Osteoblast (primary cell): ENCODE data around the gene SLFN11. TPM values are rescaled to one million over a fixed set of nuclear protein-coding genes. Genes with fewer than 3 reads are reported as not detected.
"Not testable (repeated sequence)": the region's sequence is repeated elsewhere in the genome, so short reads cannot be mapped to it uniquely, and the experiment has no call there.

ENCODE experiments used
- DNase-seq: peaks from one replicate; pipeline ENCODE4 v3.0.0; 2011; ENCODE audit warnings: low spot score, mixed read lengths; ENCODE audit not compliant: insufficient read length; ENCODE audit errors: missing footprints
- H2AFZ ChIP-seq: 2 replicates; pipeline ENCODE4 v1.6.0; 2011; ENCODE audit warnings: mild to moderate bottlenecking, low read length
- H3K27ac ChIP-seq: 2 replicates; pipeline ENCODE4 v1.5.1; 2011; ENCODE audit warnings: mild to moderate bottlenecking, low read depth, low read length, moderate library complexity
- H3K27me3 ChIP-seq: 2 replicates; pipeline ENCODE4 v1.6.0; 2012; ENCODE audit warnings: mild to moderate bottlenecking, control low read depth, inconsistent platforms, low read length, moderate library complexity; ENCODE audit not compliant: insufficient read depth
- H3K36me3 ChIP-seq: 2 replicates; pipeline ENCODE4 v1.5.1; 2011; ENCODE audit warnings: mild to moderate bottlenecking, low read length, control low read depth, moderate library complexity; ENCODE audit not compliant: insufficient read depth
- H3K4me1 ChIP-seq: 2 replicates; pipeline ENCODE4 v1.5.1; 2011; ENCODE audit warnings: mild to moderate bottlenecking, low read length, control low read depth, moderate library complexity; ENCODE audit not compliant: insufficient read depth
- H3K4me2 ChIP-seq: 2 replicates; pipeline ENCODE4 v1.6.0; 2011; ENCODE audit warnings: mild to moderate bottlenecking, low read length; ENCODE audit not compliant: insufficient read depth
- H3K4me3 ChIP-seq: fragments of 200-600 bp; sonication (generic); 3 replicates; pipeline ENCODE4 v1.5.1; 2012; ENCODE audit warnings: mild to moderate bottlenecking, low read length, inconsistent platforms; ENCODE audit not compliant: insufficient read depth
- H3K79me2 ChIP-seq: 2 replicates; pipeline ENCODE4 v1.6.0; 2012; ENCODE audit warnings: mild to moderate bottlenecking, low read length, control low read depth, inconsistent platforms; ENCODE audit not compliant: insufficient read depth
- H3K9me3 ChIP-seq: 2 replicates; pipeline ENCODE4 v1.5.1; 2011; ENCODE audit warnings: low read depth, low read length, control low read depth
- H4K20me1 ChIP-seq: 2 replicates; pipeline ENCODE4 v1.6.0; 2012; ENCODE audit warnings: mild to moderate bottlenecking, low read length, control low read depth; ENCODE audit not compliant: insufficient read depth
- total RNA-seq: library from RNA; depleted of rRNA; stranded (reverse); fragments of >200 nt; gene quantifications from 2 replicates; pipeline ENCODE4 v1.2.3, GENCODE V29; 2012
- TF ChIP-seq, protein P1 (sequence below): IDR thresholded peaks from 2 replicates; pipeline ENCODE4 v1.5.1; 2011; ENCODE audit warnings: mild to moderate bottlenecking, low read depth, low read length, moderate library complexity; ENCODE audit errors: extremely low read depth

The SLFN11 gene
- total RNA-seq, 1 donor, result 52.8 TPM

- Histone ChIP-seq H3K27ac (no peak overlapping the region), H3K27me3 (peaks cover 13% of the 10 kb centered on the region), H4K20me1 (no peaks in the 10 kb centered on the region), H2AFZ (no peak overlapping the region), H3K36me3 (no peaks in the 10 kb centered on the region), H3K4me3 (no peak overlapping the region), H3K9me3 (no peaks in the 10 kb centered on the region), H3K79me2 (no peaks in the 10 kb centered on the region), H3K4me2 (no peak overlapping the region), H3K4me1 (no peaks in the 10 kb centered on the region)
- DNase-seq, result no peak
- TF ChIP-seq, protein P1, sequence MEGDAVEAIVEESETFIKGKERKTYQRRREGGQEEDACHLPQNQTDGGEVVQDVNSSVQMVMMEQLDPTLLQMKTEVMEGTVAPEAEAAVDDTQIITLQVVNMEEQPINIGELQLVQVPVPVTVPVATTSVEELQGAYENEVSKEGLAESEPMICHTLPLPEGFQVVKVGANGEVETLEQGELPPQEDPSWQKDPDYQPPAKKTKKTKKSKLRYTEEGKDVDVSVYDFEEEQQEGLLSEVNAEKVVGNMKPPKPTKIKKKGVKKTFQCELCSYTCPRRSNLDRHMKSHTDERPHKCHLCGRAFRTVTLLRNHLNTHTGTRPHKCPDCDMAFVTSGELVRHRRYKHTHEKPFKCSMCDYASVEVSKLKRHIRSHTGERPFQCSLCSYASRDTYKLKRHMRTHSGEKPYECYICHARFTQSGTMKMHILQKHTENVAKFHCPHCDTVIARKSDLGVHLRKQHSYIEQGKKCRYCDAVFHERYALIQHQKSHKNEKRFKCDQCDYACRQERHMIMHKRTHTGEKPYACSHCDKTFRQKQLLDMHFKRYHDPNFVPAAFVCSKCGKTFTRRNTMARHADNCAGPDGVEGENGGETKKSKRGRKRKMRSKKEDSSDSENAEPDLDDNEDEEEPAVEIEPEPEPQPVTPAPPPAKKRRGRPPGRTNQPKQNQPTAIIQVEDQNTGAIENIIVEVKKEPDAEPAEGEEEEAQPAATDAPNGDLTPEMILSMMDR, result no peak
Measured at GRCh38 chr17:35337364-35337763, 36.1 kb downstream of the SLFN11 start.

DNA sequence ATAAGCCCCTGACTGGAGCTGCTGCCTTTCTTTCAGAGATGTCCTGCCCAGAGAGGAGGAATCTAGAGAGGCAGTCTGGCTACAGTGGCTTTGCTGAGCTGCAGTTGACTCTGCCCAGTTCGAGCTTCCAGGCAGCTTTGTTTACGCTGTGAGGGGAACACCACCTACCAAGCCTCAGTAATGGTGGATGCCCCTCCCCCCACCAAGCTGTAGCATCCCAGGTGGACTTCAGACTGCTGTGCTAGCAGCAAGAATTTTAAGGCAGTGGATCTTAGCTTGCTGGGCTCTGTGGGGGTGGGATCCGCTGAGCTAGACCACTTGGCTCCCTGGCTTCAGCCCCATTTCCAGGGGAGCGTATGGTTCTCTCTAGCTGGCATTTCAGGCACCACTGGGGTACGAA lies 39.8 kb downstream of the SLFN11 start:
- H3K4me1 ChIP-seq, H3K36me3 ChIP-seq, H3K4me2 ChIP-seq, H4K20me1 ChIP-seq, H2AFZ ChIP-seq, H3K9me3 ChIP-seq, H3K79me2 ChIP-seq, DNase-seq, H3K4me3 ChIP-seq, H3K27ac ChIP-seq: not testable (repeated sequence)
- H3K27me3 ChIP-seq, result peaks cover 18% of the 10 kb centered on the region

- TF ChIP-seq, protein P1, result no peak
- Histone ChIP-seq H3K4me1 (no peaks in the 10 kb centered on the region), H3K4me3 (no peak overlapping the region), H3K9me3 (no peaks in the 10 kb centered on the region), H3K36me3 (no peaks in the 10 kb centered on the region), H3K27me3 (peaks cover 30% of the 10 kb centered on the region), H3K79me2 (no peaks in the 10 kb centered on the region), H3K4me2 (no peak overlapping the region), H2AFZ (no peak overlapping the region), H3K27ac (no peak overlapping the region), H4K20me1 (no peaks in the 10 kb centered on the region)
- DNase-seq, result no peak
Measured at GRCh38 chr17:35322749-35323148, 50.7 kb downstream of the SLFN11 start.

DNA sequence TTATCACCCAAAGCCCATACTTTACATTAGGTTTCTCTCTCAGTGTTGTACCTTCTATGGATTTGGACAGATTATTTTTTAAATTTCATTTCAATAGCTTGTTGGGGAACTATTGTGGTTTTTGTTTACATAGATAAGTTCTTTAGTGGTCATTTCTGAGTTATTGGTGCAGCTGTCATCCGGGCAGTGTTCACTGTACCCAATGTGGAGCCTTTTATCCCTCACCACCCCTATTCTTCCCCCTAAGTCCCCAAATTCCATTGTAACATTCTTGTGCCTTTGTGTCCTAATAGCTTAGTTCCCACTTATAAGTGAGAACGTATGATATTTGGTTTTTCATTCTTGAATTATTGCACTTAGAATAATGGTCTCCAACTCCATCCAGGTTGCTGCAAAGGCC lies 57.5 kb downstream of the SLFN11 start:
- no peak for DNase-seq
- TF ChIP-seq, protein P1, result no peak
- Histone ChIP-seq H3K4me2 (no peak overlapping the region), H3K9me3 (no peaks in the 10 kb centered on the region), H3K27ac (no peak overlapping the region), H4K20me1 (peaks cover 6% of the 10 kb centered on the region), H2AFZ (no peak overlapping the region), H3K36me3 (no peaks in the 10 kb centered on the region), H3K4me1 (peaks cover 19% of the 10 kb centered on the region), H3K79me2 (no peaks in the 10 kb centered on the region), H3K27me3 (peaks cover 41% of the 10 kb centered on the region), H3K4me3 (no peak overlapping the region)
